ENCODE results near the gene EIF1B. TPM values are rescaled to one million over a fixed set of nuclear protein-coding genes. Genes with fewer than 3 reads are reported as not detected.

Gene EIF1B
- polyA plus RNA-seq, 1 experiment, result 18.6 TPM

GRCh38 chr3:40339871-40340270 lies 30.4 kb downstream of the EIF1B start:
- no peak overlapping the region for H3K4me3 ChIP-seq (ENCODE audit: low read depth, low read length)
- ChIA-PET POLR2A (no interaction called here), CTCF (interaction anchor here (2.7 kb wide), 1 partner anchor 12 kb away, joined by 13 read pairs; no protein-coding TSS in a partner anchor)
- H3K36me3 ChIP-seq (ENCODE audit: control insufficient read depth, insufficient read depth, low read length), result no peaks in the 10 kb centered on the region
- H3K27me3 ChIP-seq (ENCODE audit: control insufficient read depth, insufficient read depth, low read length), result no peaks in the 10 kb centered on the region
- no peak for DNase-seq (ENCODE audit: low read depth)
- TF ChIP-seq CTCF (IDR thresholded peaks at IDR 0.05; ENCODE audit: insufficient read depth, low read depth, low read length), result no peak

GRCh38 chr3:40340541-40341170 lies 31.1 kb downstream of the EIF1B start:
- CTCF ChIA-PET, result interaction anchor here (2.7 kb wide), 1 partner anchor 13 kb away, joined by 13 read pairs; no protein-coding TSS in a partner anchor

GRCh38 chr3:40341671-40342070 lies 32.2 kb downstream of the EIF1B start:
- ChIA-PET POLR2A (no interaction called here), CTCF (interaction anchor here (2.7 kb wide), 1 partner anchor 14 kb away, joined by 13 read pairs; no protein-coding TSS in a partner anchor)
- no peak for TF ChIP-seq CTCF (IDR thresholded peaks at IDR 0.05; ENCODE audit: insufficient read depth, low read depth, low read length)
- DNase-seq (ENCODE audit: low read depth), result no peak
- no peaks in the 10 kb centered on the region for H3K36me3 ChIP-seq (ENCODE audit: control insufficient read depth, insufficient read depth, low read length)
- no peak overlapping the region for H3K4me3 ChIP-seq (ENCODE audit: low read depth, low read length)
- no peaks in the 10 kb centered on the region for H3K27me3 ChIP-seq (ENCODE audit: control insufficient read depth, insufficient read depth, low read length)

More at GRCh38 chr3:40340541-40341170, 31.1 kb downstream of the EIF1B start:
- H3K36me3 ChIP-seq (ENCODE audit: control insufficient read depth, insufficient read depth, low read length), result no peaks in the 10 kb centered on the region
- no peaks in the 10 kb centered on the region for H3K27me3 ChIP-seq (ENCODE audit: control insufficient read depth, insufficient read depth, low read length)
- no peak for DNase-seq (ENCODE audit: low read depth)
- POLR2A ChIA-PET, result no interaction called here
- no peak for TF ChIP-seq CTCF (IDR thresholded peaks at IDR 0.05; ENCODE audit: insufficient read depth, low read depth, low read length)
- no peak overlapping the region for H3K4me3 ChIP-seq (ENCODE audit: low read depth, low read length)

GRCh38 chr3:40350529-40350928 lies 41.0 kb downstream of the EIF1B start:
- POLR2A ChIA-PET, result no interaction called here
- Histone ChIP-seq H3K27me3 (ENCODE audit: control insufficient read depth, insufficient read depth, low read length) (no peaks in the 10 kb centered on the region), H3K36me3 (ENCODE audit: control insufficient read depth, insufficient read depth, low read length) (no peaks in the 10 kb centered on the region), H3K4me3 (ENCODE audit: low read depth, low read length) (no peak overlapping the region)
- CTCF ChIA-PET, result interaction anchor here (0.6 kb wide), 1 partner anchor 18 kb away, joined by 3 read pairs; no protein-coding TSS in a partner anchor
- DNase-seq (ENCODE audit: low read depth), result no peak
- no peak for TF ChIP-seq CTCF (IDR thresholded peaks at IDR 0.05; ENCODE audit: insufficient read depth, low read depth, low read length)

GRCh38 chr3:40355410-40355809 lies 45.9 kb downstream of the EIF1B start:
- Histone ChIP-seq H3K27me3 (ENCODE audit: control insufficient read depth, insufficient read depth, low read length) (no peaks in the 10 kb centered on the region), H3K36me3 (ENCODE audit: control insufficient read depth, insufficient read depth, low read length) (no peaks in the 10 kb centered on the region), H3K4me3 (ENCODE audit: low read depth, low read length) (no peak overlapping the region)
- TF ChIP-seq CTCF (IDR thresholded peaks at IDR 0.05; ENCODE audit: insufficient read depth, low read depth, low read length), result no peak
- DNase-seq (ENCODE audit: low read depth), result no peak
- ChIA-PET POLR2A (no interaction called here), CTCF (no interaction called here)

Measured in BJ (cell line).